ENCODE results near the gene PACS1. TPM values are rescaled to one million over a fixed set of nuclear protein-coding genes. Genes with fewer than 3 reads are reported as not detected.

Gene PACS1
- 19.5 and 30.9 TPM in 2 replicates for total RNA-seq

DNA sequence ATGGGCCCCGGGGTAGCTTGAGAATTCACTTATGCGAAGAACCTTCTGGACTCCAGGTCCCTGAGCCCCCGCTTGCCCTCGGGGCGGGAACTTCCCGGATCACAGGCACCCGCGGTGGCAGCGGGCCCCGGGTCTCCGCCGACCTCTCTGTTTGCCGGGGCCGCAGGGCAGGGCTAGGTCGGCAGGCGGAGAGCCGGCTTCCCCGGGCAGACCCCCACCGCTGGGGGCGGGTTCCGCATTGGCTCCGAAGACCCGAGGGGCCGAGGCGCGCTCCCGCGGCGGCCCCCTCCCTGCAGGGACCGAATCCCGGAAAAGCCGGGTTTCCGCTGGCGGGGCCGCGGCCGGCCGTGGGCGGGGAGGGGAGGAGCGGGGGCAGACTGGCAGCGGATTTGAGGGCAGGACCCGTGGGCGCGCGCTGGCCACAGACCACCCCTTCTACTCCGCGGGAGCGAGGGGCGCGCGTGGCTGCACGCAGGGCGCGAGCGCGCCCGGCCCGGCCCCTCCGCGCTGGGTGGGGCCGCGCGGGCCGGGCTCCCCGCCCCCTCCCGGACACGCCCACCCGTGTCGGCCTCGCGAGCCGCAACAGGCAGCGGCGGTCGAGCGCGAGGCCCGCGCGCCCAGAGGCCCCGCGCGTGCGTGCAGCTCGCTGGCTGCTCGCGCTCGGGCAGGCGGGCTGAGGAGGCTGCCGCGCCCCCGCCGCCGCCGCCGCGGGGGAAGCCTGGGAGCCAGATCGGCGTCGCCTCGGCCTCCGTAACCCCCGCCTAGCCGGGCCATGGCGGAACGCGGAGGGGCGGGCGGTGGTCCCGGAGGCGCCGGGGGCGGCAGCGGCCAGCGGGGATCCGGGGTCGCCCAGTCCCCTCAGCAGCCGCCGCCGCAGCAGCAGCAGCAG lies at the start of gene PACS1:
Gene PACS1, plus strand, starts transcription at position 558 of the 889 bp plus-strand sequence. Its CDS starts 215 bp downstream, at position 773.

DNA sequence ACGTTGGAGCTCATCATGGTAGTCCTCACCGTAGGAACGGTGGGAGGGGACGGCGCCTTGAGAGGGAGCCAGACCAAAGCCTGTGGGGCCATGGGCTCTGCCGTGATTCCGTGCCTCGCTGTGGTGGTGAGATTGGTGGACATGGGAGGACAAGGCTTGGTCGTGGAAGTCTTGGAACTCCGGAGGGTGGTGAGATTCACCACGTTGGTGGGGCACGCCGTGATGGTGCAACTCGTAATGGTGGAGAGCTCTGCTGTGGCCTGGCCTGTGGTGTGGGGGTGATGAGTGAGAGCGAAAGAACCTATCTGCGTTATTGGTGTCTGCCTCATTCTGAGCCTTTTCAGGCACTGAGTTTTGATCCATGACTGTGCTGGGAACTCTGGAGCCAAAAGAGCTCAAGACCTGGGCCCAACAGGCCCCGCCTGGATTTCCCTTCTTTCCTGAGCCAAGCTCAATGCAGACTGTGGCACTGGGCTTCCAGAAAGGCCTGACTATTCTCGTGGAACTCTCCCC lies 44.0 kb upstream of the PACS1 start, which contains the start of gene CATSPER1:
Gene CATSPER1, minus strand, starts transcription at position 463 of the 513 bp plus-strand sequence. Its CDS starts 100 bp downstream, at position 363.

DNA sequence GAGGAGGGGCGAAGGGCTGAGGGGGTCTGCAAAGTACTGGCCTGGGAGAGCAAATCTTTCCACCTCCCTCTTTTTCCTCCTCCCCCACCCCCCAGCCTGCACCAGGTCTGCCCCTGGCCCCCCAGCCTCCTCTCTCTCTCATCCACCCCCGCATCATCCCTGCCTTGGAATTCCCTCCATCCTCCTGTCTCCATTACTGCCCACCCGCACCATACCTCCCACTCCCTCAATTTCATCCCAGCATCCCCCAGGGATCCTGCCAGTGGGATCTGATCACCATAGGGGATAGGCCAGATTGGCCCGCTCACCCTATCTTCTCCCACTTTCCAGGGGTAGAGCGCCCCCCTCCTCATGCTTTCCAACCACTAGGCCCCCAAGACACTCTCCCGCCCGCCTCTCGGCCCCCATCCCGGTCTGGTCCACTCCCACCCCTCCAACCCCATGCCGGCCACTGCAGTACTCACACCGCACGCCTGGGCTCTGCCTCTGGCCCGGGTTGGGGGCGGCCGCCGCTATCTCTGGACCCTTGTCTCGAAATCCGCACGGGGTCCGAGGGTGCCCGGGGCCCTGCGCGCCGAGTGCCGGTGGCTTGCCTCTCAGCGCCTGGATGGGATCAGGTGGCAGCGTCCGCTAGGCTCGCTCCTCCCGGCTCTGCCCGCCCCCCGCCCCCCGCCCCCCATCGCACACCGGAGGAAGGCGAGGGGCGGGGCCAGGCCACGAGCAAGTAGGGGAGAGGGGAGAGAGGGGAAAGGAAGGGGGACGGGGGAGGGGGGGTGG lies 21.3 kb upstream of the PACS1 start, which contains the start of gene GAL3ST3:
Gene GAL3ST3, minus strand, starts transcription at position 615 of the 777 bp plus-strand sequence. CDS start 3,746 bp downstream, outside the sequence.

DNA sequence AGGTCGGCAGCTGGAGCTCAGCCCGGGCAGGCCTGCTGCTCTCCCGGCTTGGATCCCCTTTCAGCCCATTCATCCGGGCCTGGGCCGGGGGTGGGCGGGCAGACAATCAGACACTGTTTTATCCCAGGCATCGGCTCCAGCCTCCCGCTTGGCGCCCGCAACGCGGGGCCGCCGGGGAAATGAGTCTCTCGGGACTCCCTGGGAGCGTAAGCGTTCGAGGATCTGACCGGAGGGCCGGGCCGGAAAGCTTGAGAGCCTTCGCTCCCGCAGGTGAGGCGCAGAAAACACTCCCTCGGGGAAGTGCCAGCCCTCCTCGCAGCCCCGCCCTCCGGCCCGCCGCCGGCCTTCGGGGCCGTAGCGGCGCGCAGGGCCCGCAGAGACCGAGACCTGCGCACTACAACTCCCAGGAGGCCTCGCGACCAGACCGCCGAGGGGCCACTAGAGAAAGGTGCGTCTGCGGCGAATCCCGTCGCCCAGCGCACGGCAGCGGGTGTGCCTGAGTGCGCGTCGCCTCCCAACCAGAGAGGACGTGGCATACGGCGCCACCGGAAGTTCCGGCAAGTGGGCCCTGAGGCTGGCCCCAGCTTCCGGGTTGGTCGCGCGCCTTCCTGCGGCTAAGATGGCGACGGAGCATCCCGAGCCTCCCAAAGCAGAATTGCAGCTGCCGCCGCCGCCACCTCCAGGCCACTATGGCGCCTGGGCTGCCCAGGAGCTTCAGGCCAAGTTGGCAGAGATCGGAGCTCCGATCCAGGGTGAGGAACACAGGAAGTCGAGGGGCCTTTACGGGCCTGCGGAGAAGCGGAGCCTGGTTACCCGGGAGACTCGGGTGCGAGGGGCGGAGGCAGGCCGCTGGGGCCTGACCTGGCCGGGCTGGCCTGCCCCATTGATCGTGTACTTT lies 18.1 kb upstream of the PACS1 start, which contains the start of gene SF3B2:
Gene SF3B2, plus strand, starts transcription at position 599 of the 898 bp plus-strand sequence. Its CDS starts 21 bp downstream, at position 620.

DNA sequence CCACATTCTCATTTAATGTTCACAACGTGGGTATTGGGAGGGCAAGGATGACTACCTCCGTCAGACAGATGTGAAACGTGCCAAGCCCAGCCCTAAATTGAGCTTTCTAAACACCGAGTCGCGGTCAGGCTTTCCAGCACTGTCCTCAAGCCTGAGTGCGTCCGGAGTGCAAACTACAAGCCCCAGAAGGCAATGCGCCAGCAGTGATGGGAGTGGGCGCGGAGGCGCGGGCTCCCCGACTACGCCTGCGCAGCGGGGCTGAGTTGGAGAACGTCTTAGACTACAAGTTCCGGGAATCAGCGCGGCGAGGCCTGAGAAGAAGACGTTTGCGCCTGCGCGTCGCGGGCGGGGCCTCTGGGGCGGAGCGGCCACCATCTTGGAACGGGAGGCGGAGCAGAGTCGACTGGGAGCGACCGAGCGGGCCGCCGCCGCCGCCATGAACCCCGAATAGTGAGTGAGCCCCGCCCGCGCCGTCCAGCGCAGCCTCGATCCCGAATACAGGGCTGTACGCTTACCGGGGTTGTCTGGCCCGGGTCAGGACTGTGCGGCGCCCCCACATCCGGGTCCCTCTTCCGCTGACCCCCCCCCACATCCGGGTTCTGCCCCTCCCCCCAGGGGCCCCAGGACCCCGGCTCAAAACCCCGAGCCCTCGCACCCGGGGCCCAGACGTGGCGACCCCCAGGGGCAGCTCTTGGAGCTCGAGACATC lies 198.3 kb downstream of the PACS1 start, which contains the start of gene RAB1B:
Gene RAB1B, plus strand, starts transcription at position 396 of the 708 bp plus-strand sequence. Its CDS starts 41 bp downstream, at position 437.

DNA sequence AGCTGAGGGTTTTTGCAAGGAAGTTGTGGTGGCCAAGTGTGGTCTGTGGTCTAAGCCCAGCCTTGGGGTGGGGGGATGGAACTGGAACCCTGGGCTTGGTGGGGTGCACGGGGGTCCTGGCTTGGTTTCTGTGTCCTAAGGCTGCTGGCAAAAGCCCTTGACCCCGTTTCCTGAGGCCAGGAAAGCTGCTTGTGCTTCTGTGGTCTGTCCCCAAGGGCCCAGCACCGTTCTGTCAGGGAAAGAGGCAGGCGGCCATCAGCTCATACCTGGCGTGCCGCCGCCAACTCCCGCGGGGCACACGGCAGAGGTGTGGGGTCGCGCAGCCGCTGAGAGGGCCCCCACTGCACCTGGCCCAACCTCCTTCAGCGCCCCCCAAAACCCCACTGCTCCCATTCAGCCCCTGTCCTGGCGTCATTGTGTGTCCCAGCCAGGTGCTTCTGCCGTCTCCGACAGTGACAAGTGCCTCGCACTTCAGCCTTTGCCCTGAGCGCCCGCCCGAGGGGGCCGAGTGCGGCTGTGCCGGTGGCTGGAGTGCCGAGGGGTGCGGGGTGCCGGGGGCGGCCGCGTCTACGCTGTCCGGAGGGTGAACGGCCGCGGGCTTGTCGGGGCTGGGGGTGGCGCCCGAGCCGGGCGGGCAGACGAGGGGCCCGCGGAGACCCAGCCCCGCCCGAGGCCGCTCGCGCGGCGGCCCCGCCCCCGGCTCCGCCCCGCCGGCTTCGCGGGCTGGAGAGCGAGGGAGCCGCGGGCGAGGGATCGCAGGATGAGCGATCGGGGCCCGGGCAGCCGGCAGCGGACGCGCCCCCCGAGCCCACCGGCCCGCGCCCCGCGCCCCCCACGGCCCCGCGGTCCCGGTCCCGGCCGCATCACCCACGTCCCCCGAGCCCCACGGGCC lies 207.6 kb downstream of the PACS1 start, which contains the start of gene CNIH2:
Gene CNIH2, plus strand, starts transcription at position 705 of the 892 bp plus-strand sequence. CDS start 282 bp downstream, outside the sequence.

DNA sequence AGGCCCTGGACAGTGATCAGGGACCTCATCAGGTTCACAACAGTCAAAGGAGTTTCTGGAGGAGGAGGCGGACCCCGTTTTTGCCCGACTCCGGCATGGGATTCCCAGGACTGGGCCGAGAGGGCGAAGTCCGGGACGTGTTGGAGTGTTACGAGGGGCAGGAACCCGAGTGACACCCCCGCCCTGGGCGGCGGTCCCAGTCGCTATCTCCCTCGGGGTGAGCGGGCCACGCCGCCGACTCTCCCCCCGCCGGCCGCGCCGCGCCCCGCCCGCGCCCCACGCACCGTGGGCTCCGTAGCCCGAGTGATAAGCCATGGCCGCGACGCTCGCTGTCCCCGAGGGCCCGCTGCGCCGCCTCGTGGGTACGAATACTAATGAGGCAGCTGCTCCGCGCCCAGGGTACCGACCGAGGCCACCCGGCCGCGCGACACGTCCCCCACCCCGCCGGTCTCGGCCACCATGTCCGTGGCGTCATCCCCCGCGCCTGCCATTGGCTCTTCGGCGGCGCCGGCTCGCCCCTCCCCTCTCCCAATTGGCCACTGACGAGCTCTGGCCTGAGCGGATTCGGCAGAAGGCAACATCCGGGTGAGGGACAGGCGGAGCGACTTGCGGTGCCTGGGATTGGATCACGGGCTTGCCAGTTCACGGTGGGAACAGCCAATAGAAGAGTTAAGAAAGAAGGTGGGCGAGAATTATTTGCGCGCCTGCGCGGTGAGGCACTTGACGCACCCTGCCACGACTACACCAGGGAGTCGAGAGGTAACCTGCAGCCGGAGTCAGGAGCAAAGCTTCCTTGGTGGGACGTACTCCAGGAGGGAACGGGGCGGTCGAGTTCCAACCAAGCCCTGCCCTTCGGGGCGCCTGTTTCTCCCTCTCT lies 218.8 kb downstream of the PACS1 start, which contains the start of gene YIF1A:
Gene YIF1A, minus strand, starts transcription at position 473 of the 877 bp plus-strand sequence. Its CDS starts 158 bp downstream, at position 315.

DNA sequence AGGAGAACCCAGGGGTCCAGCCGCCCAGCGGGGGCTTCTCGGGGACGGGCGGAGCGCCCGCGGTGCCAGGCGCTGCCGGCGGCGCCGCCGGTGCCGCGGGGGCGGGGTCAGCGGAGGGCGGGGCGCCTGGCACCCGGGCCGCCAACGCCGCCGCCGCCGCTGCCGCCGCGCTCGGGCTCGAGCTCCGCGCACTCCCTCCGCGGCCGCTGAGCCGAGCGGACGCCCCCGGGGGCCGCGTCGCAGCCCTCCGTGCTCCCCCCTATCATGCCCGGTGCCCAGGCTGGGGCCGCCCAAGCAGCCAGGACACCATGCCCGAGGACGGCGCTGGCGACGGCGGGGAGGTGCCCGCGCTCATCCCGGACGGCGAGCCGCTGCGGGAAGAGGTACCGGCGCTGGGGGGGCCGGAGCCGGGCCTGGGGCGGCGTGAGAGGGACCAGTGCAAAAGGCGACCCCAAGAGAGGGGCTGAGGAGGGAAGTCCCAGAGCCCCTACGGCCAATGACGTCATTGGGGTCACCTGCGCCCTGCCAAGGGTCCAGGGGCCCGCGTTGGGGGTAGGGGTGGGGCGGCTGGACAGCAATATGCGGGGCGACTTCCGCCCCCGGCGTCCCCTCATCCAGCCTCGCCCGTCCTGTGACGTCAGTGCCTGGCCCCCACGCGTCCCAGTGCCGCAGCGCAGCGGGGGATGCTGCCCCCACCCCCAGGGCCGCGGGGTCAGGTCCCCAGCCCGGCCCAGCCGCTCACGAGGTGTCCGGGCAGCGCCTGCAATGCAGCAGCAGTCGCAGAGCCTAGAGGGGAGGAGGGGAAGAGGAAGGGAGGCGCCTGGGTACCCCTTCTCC lies 221.9 kb downstream of the PACS1 start, which contains the start of gene TMEM151A:
Gene TMEM151A, plus strand, starts transcription at position 189 of the 837 bp plus-strand sequence. Its CDS starts 120 bp downstream, at position 309.

Other genes starting within 250 kb of the PACS1 start
- gene SNX32, start 236.3 kb upstream of the PACS1 start, total RNA-seq: 0.22 and 0.52 TPM in 2 replicates
- 806 and 989 TPM in 2 replicates for gene CFL1, start 212.1 kb upstream of the PACS1 start, total RNA-seq
- gene MUS81, start 209.8 kb upstream of the PACS1 start, total RNA-seq: 31.1 and 35.2 TPM in 2 replicates
- gene EFEMP2, start 197.5 kb upstream of the PACS1 start, total RNA-seq: 26.3 and 28.1 TPM in 2 replicates
- 0.17 and 0.33 TPM in 2 replicates for gene CTSW, start 190.4 kb upstream of the PACS1 start, total RNA-seq
- 135 and 155 TPM in 2 replicates for gene FIBP, start 181.8 kb upstream of the PACS1 start, total RNA-seq
- gene CCDC85B, start 179.6 kb upstream of the PACS1 start, total RNA-seq: 34.1 and 38.2 TPM in 2 replicates
- gene FOSL1, start 169.9 kb upstream of the PACS1 start, total RNA-seq: 0.76 and 1.5 TPM in 2 replicates
- 15.7 and 16.7 TPM in 2 replicates for gene C11orf68, start 151.2 kb upstream of the PACS1 start, total RNA-seq
- 94.6 and 110 TPM in 2 replicates for gene DRAP1, start 150.8 kb upstream of the PACS1 start, total RNA-seq
- not detected in 2 replicates for gene TSGA10IP, start 124.8 kb upstream of the PACS1 start, total RNA-seq
- gene SART1, start 108.5 kb upstream of the PACS1 start, total RNA-seq: 33.8 and 34.3 TPM in 2 replicates
- gene EIF1AD, start 68.1 kb upstream of the PACS1 start, total RNA-seq: 25.1 and 27.2 TPM in 2 replicates
- gene BANF1, start 67.8 kb upstream of the PACS1 start, total RNA-seq: 17.5 and 20.4 TPM in 2 replicates
- gene CST6, start 58.3 kb upstream of the PACS1 start, total RNA-seq: 0.11 and 0.34 TPM in 2 replicates
- 0.26 TPM in 1 of 2 replicates, not detected in the other for gene CATSPER1, start 43.8 kb upstream of the PACS1 start, total RNA-seq
- 0.09 and 0.11 TPM in 2 replicates for gene GAL3ST3, start 21.1 kb upstream of the PACS1 start, total RNA-seq
- 69.2 and 74.9 TPM in 2 replicates for gene SF3B2, start 17.9 kb upstream of the PACS1 start, total RNA-seq
- 6.3 and 8.3 TPM in 2 replicates for gene KLC2, start 187.4 kb downstream of the PACS1 start, total RNA-seq
- 62.6 and 66.1 TPM in 2 replicates for gene RAB1B, start 198.4 kb downstream of the PACS1 start, total RNA-seq
- gene CNIH2, start 207.9 kb downstream of the PACS1 start, total RNA-seq: 0.09 TPM in 1 of 2 replicates, not detected in the other
- gene YIF1A, start 218.9 kb downstream of the PACS1 start, total RNA-seq: 82.2 and 124 TPM in 2 replicates
- gene TMEM151A, start 221.6 kb downstream of the PACS1 start, total RNA-seq: not detected in 2 replicates
- gene CD248, start 246.8 kb downstream of the PACS1 start, total RNA-seq: 0.09 and 0.43 TPM in 2 replicates